Measurements from ENCODE around the gene PGR.
"Not testable (repeated sequence)": the region's sequence is repeated elsewhere in the genome, so short reads cannot be mapped to it uniquely, and the experiment has no call there.

PGR gene

DNA sequence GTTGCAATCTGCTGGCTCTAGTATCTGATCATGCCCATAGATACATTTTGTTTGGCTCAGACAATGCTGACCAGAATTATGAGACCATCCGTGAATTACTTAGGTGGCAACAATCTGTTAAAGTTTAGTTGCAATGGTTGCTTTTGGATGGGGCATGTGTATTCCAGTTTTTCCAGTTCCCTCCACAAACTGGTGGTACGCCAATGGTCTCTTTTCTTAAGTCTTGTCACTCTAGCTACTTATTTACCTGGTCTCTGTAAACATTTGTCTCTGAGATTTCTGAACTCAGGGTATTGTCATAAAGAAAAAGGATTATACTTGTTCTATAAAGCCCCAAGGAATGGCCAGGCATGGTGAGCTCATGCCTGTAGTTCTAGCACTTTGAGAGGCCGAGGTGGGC, 65.9 kb downstream of the PGR start:
- no peak for DNase-seq (ENCODE audit: low read depth)

DNA sequence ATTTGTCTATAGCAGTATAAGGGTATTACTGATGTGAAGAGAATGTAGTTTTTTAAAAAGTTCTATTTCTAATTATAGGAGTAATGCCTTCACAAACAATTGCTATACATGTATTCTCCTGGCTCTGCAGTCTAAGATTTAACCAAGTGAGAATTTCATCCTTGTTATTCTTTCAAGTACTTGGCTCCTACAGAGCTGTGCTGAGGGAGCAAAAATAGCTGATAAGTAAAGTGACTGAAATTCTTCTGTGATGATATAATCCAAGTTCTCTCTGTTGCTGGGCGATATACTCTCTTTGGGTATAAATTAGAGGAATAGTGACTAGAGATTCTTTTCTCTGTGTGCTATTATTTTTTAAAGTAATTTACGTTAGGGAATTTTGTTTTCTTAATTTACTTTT, 68.0 kb downstream of the PGR start:
- DNase-seq (ENCODE audit: low read depth), result no peak

DNA sequence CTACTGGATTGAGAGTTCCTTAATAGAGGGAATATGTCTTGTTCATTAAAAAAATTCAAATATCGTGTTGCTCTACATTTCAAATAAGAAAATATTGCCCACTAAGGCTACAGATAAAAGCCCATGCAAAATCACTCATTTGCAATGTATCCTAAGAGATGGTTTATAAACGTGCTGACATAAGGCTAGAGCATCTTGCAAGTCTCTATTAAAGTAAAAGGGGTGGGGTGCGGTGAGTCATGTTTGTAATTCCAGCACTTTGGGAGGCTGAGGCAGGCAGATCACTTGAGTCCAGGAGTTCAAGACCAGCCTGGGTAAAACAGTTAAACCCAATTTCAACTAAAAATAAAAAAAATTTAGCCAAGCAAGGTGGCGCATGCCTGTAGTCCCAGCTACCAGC, 70.3 kb downstream of the PGR start:
- DNase-seq (ENCODE audit: low read depth), result no peak

DNA sequence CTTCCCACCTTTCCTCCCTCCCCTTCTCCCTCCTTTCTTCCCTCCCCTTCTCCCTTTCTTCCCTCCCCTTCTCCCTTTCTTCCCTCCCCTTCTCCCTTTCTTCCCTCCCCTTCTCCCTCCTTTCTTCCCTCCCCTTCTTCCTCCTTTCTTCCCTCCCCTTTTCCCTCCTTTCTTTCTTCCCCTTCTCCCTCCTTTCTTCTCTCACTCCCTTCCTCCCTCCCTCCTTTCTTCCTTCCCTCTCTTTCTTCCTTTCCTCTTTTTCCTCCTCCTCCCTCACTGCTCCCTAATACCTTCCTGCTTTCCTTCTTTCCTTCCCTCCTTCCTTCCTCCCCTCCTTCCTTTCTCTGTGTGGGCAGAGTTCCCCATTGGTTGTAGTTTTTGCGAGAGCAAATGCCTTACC, 76.1 kb downstream of the PGR start:
- no peak for DNase-seq (ENCODE audit: low read depth)

DNA sequence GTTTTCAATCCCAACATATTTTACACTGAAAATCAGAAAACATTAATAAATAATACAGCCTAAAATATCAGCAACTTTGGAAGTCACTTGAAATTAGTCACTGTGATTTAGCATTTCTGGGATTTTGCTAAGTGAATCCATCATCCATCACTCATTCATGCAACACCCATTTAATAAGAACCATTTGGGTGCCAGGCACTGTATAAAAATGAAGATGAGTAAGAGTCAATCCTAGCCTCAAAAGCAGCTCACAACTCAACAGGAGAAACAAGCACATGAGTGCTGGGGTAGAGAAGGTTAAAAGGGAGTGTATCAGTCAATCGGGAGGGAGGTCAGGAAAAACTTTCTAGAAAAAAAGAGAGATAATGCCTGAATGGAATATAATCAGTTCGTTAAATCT, 77.9 kb downstream of the PGR start:
- no peak for DNase-seq (ENCODE audit: low read depth)

DNA sequence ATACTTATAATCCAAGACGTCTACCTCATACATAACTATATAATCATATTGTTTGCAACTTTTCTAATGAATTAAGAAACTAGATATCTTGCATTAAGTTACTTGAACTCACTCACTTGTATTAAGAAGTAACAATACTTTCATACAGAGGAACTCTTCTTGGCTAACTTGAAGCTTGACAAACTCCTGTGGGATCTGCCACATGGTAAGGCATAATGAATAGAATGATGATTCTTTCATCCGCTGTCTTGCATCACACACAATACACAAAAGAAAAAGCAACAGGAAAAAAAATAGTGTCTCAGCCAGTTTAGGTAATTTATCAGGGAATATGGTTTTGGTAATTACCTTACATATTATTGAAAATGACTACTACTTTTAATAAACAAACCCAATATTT, 79.8 kb downstream of the PGR start:
- no peak for DNase-seq (ENCODE audit: low read depth)

DNA sequence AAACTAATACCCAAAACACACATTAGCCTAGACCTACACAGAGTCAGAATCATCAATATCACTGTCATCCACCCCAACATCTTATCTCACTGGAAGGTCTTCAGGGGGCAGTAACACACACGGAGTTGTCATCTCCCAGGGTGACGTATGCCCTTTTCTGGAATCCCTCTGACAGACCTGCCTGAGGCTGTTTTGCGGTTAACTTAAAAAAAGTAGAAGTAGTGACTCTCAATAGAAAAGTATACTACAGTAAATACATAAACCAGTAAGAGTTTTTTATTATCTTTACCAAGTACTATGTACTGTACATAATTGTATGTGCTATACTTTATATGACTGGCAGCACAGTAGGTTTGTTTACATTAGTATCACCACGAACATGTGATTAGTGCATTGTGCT, 80.5 kb downstream of the PGR start:
- DNase-seq (ENCODE audit: low read depth), result no peak

DNA sequence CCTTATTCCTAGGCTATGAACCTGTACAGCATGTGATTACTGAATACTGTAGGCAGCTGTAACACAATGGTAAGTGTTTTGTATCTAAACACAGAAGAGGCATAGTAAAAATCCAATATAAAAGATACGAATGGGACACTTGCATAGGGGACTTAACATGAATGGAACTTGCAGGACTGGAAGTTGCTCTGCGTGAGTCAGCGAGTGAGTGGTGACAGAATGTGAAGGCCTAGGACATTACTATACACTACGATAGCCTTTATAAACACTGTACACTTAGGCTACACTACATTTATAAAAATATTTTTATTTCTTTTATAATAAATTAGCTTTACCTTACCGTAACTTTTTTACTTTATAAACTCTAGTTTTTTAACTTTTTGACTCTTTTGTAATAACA, 81.1 kb downstream of the PGR start:
- DNase-seq (ENCODE audit: low read depth), result no peak

DNA sequence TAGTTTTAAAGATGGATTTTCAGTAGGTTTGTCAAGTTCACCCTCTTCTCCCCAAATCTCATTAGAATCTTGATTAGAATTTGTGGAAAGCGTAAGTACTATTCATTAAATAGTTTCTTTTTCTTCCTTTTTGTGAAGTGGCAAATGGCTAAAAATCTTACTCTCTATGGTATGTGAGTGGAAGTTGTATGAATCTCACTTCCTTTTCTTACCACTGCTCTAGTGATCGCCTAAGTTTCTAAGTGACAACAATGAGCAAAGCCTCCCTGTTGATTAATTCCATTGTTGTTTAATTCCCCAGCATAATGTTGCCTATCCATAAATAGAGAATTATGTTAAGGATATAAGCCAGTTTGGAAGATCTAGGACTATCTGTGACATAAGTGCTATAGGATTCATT, 82.7 kb downstream of the PGR start:
- no peak for DNase-seq (ENCODE audit: low read depth)

DNA sequence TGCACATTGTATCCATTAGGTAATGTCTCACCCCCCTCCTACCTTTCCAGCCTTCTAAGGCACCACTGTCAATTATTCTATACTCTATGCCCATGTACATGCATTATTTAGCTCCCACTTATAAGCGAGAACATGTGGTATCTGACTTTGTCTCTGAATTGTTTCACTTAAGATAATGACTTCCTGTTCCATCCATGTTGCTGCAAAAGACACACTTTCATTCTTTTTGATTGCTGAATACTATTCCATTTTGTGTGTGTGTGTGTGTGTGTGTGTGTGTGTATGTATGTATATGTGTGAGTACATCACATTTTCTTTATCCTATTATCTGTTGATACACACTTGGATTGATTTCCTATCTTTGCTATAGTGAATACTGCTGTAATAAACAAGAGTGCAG, 84.2 kb downstream of the PGR start:
- DNase-seq (ENCODE audit: low read depth), result no peak

DNA sequence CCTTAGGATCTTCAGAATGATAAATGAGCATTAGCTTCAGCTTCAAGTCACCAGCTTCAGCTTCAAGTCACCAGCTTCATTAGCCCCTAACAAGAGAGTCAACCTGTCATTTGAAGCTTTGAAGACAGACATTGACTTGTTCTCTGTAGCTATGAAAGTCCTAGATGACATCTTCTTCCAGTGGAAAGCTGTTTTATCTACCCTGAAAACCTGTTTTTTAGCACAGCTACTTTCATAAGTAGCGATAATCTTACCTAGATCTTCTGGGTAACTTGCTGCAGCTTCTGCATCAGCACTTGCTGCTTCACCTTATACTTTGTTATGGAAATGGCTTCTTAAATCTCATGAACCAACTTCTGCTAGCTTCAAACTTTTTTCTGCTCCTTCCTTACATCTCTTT, 85.7 kb downstream of the PGR start:
- DNase-seq (ENCODE audit: low read depth), result no peak

DNA sequence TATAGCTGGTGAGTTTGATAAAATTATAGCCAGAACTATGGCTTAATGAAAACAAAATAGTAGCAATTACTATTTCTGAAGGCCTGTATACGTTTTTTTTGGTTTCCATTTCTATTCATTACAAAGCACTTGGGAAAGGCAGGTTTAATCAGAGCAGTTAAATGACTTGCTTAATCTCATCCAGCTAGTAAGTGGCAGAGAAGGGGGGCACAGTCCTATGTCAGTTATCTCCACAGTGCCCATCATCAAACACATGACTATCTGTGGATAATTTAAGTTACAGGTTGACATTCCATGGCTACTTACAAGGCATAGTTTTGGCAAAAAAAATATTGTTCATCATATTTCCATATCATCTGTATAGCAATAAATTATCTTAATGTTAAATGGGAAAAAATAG, 93.7 kb downstream of the PGR start:
- DNase-seq (ENCODE audit: low read depth), result no peak

DNA sequence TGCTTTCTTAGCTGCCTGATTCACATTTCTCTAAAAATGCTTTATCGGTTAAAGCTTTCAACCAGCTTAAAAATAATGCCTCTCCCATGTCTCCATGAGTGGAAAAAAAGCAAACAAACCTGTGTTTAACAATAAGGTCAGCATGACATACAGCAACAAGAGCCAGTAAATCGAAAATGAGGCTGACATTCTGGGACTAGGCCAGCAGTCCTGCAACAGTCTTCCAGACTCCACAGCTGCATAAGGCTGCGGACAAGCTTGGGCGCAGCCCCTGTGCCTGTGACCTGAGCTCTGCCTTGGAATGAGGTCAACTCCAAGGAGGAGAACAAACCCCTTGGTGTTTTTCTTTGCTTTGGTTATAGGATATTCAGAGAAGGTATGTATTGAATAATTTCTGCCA, 95.5 kb downstream of the PGR start:
- no peak for DNase-seq (ENCODE audit: low read depth)

DNA sequence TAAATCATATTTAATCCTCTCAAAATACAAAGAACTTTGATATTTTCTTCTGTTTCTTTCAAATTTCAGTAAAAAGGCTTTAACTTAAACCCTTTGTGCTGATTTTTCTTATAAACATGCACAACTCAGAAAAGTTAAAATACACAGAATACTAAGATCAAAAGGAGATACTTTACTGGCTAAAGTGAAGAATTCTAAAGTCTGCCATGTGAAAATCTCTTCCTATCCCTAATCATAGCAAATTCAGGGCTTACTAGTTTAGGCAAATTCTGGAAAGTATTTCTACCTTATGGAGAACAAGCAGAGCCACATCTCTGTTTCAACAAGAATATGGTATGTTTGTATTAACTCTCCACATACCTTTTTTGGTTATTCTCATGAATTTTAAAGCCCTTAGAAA, 96.6 kb downstream of the PGR start:
- no peak for DNase-seq (ENCODE audit: low read depth)

DNA sequence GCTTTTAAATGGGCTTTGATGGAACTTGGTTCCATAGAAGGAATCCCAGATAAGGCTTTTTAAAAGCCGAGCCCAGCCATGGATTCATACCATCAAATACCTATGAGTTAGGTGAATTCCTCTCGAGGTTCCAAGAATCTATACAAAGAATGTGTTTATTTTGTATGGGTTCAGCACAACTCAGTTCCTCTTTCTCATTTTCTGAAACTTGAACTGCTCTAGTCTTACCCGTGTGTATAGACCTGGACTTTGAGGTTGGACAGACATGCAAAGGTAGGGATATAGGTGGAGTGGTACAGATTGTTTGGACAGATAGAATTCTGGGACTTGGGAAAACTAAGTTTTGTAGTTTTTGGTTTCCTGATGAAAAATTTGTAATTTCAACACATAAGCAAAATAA, 97.9 kb downstream of the PGR start:
- no peak for DNase-seq (ENCODE audit: low read depth)

DNA sequence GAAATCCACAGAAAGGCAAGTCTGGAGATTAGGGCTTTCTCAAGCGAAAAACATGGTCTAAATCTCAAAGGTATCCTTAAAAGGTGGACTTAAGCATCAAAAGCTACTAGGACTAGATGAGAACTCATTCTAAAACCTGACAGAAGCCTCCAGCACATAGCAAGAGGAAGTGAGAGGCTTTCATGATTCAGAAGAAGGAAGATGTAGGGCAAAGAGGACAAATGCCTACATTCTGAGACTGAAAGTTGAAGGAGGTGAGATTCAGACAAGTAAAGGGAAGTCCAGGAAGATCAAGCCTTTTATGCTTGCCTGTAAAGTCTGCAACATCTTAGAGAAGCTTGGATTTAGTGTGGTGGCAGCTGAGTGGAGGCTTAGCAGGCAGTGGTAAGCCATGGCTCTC, 98.9 kb downstream of the PGR start:
- DNase-seq (ENCODE audit: low read depth), result no peak

DNA sequence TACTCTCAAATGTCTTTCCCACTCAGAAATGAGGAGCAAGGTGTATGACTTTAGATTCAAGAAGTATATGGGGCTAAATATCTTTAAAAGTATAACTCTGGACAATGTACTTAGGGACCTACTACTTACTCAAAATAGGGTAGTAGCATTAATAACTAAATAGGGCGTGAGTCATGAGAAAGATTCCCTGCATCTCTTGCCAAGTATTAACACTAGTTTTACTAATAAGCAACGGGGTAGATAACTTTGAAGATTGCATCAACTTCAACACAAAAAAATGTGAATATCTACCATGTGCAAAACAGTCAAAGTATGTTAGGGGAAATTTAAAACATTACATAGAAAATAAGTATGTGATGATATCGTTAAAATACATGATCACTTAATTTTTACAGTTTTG, 99.6 kb downstream of the PGR start:
- no peak for DNase-seq (ENCODE audit: low read depth)

DNA sequence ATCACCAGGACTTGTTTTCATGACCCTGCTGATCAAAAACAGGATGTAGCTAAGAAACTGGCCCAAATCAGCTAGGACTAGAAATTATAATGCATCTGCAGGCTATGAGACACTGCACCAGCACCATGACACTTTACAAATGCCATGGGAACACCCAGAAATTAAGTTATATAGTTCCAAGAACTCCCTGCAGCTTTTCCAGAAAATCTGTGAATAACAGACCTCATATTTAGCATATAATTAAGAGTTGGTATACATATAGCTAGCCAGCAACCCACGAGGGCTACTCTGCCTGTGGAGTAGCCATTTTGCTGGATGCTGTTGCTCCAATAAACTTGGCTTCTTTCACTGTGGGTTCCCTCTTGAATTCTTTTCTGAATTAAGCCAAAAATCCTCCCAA, 101.0 kb downstream of the PGR start:
- DNase-seq (ENCODE audit: low read depth), result no peak

DNA sequence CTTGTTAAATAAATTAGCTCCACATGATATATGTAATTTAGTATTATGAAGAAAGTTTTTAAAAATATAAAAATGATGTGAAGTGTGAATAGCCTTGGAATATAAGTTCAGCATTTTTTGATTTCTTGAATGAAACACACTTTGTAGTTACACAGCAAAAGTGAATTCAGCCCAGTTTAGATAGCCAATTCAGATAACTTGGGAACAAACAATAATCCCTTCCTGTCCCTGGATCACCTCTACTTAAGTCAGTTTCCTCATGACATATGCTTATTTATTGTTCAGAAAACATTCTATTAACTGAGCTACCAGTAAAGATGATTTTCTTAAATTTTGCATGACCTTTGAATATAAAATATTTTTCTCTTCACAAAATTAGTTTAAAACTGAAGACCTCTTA, 107.4 kb downstream of the PGR start:
- DNase-seq (ENCODE audit: low read depth), result no peak

DNA sequence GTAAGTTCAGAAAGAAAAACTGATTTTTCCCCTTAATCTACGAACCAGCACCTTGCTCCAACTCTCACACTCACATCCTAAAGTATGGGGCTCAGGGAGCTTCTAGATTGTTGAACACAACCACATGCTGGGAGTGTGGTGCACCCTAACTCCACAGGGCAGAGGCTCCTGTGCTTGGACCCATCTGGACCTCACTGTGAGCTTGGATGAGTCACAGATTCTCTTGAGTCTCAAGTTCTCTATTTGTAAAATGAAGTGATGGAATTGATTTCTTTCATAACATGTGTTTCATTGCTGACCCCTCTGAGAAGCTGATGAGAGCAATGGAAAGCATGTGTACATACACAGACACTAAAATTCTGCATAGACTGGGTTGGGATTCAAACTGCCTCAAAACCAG, 109.7 kb downstream of the PGR start:
- no peak for DNase-seq (ENCODE audit: low read depth)

DNA sequence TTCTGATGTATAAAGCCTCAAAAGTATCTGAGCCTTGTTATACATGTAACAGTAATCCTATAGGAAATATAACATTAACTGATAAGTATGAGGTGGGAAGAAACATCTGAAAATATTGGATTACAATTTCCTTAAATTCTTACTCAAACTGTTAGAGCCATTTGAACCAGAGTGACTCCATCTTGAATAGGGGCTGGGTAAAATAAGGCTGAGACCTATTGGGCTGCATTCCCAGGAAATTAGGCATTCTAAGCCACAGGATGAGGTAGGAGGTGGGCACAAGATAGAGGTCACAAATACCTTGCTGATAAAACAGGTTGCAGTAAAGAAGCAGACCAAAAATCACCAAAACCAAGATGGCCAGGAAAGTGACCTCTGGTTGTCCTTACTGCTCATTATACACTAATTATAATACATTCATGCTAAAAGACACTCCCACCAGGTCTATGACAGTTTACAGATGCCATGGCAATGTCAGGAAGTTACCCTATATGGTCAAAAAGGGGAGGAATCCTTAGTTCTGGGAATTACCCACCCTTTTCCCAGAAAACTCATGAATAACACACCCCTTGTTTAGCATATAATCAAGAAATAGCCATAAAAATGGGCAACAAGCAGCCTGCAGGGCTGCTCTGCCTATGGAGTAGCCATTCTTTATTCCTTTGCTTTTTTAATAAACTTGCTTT, 114.9 kb downstream of the PGR start:
- DNase-seq (ENCODE audit: low read depth), result no peak

DNA sequence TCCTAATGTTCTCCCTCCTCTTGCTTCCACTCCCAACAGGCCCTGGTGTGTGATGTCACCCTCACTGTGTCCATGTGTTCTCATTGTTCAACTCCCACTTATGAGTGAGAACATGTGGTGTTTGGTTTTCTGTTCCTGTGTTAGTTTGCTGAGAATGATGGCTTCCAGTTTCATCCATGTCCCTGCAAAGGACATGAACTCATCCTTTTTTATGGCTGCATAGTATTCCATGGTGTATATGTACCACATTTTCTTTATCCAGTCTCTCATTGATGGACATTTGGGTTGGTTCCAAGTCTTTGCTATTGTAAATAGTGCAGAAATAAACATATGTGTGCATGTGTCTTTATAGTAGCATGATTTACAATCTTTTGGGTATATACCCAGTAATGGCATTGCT, 115.9 kb downstream of the PGR start:
- DNase-seq (ENCODE audit: low read depth), result not testable (repeated sequence)

DNA sequence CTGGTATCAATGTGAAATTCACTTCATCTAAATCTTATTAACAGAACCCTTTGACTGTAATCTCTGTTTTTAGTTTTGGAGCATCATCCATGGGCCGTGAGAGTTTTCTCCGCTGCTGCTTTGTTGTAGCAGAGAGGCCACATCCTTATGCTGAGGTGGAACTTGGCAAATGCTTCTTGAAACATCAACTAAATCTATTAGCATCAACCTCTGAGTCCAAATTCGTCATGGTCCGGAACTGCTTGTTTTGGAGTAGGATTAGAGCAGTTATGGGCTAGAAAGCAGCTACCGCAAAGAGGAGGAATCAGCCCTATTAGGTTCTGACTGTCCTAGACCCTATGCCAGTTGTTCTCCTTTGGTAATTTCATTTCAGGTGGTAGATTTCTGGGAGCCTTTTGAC, 117.7 kb downstream of the PGR start:
- no peak for DNase-seq (ENCODE audit: low read depth)

DNA sequence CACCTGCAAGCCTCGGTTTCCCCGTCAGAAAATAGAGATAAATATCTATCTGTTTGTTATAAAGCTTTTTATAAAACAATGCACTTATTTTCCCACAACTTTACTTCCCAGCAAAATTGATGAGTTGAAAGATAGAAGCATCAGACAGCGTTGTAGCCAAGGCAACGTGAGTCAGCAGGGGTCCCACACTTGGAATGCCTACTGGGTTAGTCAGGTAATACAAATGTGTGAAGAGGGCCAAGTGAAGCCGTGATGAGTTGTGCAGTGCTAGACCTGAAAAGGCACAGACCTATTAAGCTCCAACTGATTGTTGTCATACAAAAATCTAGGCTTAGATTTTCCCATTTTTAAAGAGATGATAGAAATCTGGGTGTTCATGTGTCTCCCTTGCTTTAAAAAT, 118.7 kb downstream of the PGR start:
- DNase-seq (ENCODE audit: low read depth), result no peak

DNA sequence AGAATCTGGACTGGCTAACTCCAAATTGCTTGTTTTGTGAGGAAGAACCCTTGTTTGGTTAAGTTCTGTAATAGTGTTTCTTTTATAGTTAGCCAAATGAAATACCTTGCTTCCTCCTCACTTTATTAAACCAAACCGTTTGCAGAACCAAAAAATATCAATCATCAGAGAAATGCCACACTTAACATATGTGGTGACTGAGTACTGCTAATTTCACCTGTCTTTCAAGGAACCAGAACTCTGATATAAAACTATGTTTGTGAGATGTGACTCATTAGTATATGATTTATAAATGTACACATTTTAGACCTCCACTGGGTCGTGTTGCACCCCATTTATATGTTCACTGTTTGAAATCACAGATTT, 119.9 kb downstream of the PGR start:
- no peak for DNase-seq (ENCODE audit: low read depth)
